GM19099 (cell line): ENCODE measurements around the gene ZDHHC8.

Source experiments
- POLR2A ChIP-seq: IDR thresholded peaks from 3 replicates; pipeline ENCODE4 v1.6.1; 2011; ENCODE audit warnings: low read depth; ENCODE audit not compliant: insufficient read length; ENCODE audit errors: extremely low read depth

Gene ZDHHC8

DNA sequence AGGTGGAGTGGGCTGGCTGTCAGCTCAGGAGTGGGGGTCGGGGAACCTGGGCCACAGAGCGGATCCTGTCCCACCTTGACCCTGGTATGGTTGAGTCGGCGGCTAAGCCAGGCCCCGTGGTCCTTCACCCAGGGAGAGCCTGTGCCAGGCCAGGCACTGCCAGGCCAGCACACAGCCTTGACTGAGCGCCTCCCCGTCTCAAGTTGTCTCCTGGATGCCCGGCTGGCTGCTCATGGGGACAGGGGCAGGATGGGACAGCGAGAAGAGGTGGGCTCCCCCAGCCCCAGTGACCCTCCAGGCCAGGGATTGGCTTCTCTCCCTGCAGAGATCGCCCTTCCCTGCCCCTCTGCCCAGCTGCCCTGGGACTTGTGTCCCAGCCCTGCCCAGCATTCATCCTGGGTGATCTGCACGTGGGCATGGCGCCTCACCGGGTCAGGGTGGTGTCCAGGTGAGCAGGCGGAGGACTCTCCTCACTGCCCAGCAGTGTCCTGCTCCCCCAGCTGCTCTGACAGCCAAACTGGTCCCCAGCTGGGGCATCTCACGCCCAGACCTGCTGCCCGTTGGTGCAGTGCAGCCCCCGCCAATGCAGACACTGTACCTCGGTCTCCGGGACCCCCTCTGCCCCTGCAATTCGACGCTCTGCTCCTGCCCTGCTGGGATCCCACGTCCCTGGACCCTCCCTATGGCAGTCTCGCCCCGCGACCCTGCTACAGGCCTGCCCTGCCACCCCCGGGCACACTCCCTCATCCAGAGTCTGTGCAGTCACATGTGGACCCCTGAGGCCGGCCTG lies 48.0 kb downstream of the ZDHHC8 start:
- TF ChIP-seq POLR2A: no peak

DNA sequence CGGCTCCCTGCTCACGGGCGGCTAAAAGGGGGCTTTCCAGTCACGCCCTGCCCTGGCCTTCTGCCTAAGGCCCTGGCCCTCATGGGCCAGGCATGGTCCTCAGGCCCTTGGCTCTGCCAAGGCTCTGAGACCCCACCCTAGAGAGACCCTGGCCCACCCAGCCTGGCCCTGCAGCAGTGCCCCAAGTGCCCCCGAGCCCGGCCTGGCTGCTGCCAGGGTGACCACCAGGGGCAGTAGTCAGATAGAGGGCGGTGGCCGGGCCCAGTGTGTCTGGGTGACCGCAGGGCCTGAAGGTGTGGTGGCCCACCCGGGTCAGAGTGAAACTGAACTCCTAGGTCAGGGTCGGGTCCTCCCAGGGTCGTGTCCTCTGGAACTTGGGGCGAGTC lies 48.6 kb downstream of the ZDHHC8 start:
- no peak for TF ChIP-seq POLR2A

DNA sequence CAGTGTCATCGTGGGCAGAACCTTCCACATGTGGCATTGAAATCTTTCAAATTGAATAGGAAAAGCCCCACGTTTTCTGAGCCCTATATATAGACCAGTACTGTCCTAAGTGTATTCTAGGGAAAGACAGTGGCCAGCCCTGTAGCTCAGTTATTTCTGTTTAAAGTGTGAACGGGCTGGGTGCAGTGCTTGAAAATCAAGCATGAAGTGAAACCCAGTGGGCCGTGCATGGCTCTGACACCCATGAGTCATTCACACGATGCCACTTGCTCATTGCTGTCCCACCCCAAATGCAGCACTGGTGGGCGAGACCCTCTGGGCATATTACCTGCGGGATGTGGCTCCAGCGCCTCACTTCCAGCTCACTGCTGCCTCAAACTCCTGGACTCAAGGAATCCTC lies 49.0 kb downstream of the ZDHHC8 start:
- no peak for TF ChIP-seq POLR2A

DNA sequence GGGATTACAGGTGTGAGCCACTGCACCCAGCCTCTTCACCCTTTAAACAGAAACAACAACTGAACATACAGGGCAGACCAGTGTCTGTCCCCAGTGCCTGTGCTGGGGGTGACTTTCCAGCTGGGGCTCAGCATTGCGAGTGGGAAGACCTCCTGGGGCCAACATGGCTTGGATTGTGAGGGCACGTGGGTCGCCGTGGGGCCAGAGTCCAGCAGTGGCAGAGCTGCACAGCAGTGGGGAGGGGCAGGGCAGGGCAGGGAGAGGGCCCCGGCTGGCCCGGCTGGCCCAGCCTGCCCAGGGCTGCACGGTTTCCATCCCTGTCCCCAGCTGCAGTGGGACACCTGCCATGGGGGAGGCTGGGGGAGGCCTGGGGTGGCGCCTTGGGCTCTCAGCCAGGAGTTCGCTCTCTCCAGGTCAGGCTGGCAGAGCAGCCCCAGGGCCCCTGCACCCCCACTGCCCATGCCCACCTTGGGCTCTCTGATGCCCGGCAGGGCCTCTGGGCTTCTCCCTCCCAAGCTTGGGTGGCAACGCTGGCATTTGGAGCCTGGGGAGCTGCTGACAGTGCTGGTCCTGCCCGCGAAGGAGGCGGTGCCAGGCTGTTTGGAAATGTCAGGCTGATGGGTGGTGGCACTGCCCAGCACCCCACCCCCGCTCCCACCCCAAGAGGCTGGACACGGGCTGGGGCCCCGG lies 49.7 kb downstream of the ZDHHC8 start:
- TF ChIP-seq POLR2A: no peak

DNA sequence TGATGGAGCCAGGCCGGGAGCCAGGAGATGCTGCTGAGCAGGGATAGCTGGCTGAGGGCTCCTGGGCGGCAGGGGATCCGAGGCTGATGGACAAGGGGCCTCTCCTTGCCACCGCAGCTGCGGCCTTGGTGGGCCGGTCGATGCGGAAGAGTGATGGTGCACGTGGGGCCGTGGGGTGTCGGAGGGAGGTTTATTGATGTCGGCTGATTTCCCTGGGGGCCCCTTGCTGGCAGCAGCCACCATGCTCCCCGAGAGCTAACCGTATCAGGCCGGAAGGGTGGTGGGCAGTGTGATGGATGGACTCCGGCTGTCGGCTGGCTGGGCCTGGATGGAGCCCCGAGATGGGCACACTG lies 50.3 kb downstream of the ZDHHC8 start:
- no peak for TF ChIP-seq POLR2A

DNA sequence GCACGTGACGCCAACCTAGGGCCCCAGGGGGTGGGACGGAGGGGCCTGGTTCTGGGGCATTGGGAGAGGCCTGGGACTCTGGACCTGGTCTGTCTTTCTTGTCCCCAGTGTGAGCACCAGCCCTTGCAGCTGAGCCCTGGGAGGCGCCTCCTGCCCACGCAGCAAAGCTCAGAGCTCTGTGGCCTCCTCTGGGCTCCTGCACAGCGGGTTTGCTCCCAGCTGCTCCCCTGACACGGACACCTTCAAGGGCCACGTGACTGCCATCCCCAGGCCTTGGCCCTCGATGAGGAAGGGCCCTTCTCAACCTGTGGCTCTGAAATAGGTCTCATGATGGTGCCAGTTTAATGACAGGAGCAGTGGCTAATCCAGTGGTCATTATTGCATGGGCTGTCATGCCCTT lies 50.8 kb downstream of the ZDHHC8 start:
- TF ChIP-seq POLR2A: no peak

DNA sequence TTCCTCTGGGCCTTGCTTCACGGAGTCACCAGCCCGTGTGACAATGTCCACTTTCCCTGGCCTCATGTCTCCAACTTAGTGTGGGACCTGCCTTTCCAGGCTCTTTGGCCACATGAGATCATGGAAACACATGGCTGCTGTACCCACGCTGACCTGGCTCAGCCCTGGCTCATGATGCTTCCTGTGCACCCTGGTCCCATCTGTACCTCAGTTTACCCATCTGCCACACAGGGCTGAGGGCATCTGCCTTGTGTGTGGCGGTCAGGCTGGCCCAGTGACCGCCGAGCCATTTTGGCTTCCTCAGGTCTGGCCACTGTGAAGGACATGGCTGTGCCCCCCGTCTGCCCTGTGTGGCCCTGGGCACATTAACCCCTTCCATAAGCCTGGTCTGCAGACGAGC lies 51.5 kb downstream of the ZDHHC8 start:
- no peak for TF ChIP-seq POLR2A

DNA sequence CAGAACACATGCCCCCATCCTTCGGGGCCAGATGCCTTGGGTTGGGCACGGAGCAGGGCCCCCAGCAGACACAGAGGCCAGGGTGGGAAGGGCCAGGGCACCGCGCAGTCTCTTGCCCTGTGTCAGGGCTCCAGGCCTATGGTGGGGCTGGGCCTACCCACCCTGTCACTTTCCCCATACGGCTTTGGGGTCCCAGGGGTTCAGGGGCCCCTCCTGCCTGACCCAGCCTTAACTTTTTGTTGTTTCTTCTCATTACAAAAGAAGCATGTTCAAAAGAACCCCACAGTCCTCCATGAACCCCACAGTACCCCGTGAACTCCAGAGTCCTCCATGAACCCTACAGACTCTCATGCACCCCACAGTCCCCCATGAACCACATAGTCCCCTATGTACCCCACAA lies 52.2 kb downstream of the ZDHHC8 start:
- no peak for TF ChIP-seq POLR2A

DNA sequence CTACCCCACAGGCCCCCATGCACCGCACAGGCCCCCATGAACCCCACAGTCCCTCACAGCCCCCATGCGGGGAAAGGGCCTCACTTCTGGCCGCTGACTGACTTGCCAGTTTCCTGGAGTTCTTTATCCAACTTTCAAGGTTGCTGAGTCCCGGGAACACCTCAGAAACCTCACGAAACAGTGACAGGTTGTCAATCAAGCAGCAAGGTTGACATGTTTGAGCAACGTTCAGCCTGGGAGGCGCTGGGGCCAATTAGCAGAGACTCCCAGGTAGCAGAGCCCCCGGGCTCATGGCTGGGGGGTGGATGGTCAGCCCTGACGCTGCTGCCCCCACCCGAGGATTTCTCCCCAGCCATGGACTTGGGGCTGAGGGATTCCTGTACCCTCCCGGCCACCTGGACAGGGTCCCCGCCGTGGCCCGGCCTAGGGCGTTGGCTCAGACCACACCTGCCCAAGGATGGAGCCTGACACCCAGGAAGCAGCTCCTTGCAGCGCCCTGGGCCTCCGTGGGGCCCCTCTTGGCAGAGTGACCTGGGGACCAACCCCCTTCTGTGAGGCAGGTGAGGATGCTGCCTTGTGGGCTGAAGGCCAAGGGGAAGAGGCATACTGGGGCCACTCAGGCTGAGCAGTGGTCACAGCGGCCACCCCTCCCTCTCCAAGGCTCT lies 53.0 kb downstream of the ZDHHC8 start:
- no peak for TF ChIP-seq POLR2A

DNA sequence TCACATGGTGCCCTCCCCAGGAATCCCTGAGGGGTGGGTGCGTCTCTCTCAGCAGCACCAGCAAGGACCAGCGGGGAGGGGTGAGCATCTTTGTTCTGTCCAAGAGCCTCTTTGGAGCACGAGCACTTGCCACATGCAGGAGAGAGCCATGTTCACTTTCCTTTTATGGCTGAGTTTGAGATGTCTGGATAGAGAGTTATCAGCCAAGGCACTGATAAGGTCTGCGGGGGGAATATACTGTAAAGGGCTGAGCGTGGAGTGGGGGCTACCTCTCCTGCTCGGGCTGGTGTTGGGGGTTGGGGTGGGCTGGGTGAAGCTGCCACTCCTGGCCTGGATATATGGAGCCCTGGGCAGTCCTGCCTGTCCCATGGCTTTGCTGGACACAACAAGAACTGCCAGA lies 54.1 kb downstream of the ZDHHC8 start:
- no peak for TF ChIP-seq POLR2A

DNA sequence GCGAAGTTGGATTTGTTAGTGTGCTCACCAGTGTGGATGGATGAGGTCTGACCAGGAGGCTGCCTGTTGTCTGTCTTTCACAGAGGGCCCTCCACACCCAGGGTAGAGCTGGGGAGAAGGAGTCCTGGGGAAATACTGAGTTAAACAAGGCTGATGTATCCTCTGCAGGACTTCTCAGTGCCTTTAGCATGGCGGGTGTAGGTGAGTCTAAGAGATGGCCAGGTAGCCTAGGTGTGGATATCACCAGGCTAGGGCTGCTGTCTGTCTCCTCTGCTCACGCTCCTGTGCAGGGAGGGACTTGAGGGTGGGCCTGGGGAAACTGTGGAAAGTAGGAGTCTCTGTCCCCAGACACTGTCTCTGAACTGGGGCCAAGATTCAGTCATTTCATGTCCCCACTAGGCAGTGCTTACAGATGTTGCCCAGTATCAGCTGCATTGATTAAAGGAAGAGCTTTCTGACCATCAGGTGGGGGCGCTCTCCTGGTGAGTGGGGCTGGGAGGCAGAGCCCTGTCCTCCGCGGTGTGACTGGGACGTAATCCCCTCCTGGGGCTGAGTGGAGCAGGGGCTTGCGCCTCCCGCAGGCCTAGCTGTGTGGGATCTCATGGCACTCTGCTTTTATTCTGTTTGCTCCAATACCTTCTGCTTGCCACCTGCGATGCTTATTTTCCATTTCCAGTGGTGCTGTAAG lies 54.7 kb downstream of the ZDHHC8 start:
- TF ChIP-seq POLR2A: no peak

DNA sequence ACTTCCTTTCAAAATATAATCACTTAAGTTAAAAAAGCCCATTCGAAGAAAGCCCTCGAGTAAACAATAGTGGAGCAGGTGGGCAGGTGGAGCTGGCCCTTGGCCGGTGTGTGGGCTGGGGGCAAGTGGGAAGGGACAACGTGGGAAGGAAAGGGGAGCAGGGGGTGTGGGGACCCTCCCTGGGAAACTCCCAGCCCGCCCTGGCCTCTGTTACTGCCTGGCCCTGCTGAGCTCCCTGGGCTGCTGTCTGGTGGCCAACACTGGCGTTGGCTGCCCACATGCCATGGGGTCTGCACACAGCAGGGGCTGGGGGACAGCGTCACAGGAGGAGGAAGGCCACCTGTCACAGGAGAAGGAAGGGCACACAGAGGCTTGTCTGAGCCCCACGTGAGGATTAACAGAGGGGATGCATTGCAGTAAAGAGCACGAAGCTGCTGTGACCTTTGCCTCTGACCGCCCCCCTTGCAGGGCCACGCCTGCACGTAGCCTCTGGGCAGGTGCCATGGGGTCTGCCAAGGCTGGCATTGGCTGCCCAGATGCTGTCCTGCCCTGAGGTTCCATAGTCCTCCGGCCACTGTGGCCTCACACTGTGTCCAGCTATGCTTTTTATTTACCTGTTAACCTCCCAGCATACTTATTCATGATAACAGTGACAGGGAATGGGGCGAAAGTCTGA lies 55.4 kb downstream of the ZDHHC8 start:
- TF ChIP-seq POLR2A: no peak

DNA sequence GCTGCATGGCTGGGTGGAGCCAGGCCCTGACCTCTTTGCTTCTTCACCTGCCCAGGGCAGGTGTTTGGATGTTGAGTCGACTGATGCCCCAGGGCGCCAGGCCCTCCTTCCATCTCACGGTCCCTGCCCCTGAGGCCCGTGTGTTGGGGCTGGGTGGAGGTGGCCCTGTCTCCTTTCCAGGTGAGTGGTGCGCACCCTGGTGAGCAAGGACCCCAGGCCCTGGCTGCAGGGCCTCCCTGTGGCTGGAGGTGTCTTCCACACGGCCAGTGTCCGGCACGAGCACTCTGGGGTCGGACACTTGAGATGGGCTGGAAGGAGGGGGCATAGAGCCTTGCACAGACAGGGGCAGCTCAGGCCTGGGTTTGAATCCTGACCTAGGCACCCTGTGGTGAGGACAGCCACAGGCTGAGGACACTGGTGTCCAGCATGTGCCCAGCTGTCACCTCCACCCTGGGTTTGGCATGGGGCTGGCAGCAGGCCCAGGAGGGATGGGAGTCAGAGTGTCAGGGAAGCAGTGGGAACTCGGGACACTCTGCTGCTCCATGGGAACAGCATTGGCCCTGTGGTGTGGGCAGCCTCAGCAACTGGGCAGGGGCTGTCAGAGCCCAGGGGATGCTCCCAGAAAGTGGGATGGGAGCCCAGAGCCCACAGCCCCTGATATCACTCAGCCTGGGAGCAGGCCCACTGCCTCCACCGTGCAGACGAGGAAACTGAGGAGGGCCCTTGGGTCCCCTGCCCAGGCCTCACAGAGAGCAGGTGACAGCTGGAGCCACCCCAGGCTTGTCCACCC lies 56.4 kb downstream of the ZDHHC8 start:
- no peak for TF ChIP-seq POLR2A

DNA sequence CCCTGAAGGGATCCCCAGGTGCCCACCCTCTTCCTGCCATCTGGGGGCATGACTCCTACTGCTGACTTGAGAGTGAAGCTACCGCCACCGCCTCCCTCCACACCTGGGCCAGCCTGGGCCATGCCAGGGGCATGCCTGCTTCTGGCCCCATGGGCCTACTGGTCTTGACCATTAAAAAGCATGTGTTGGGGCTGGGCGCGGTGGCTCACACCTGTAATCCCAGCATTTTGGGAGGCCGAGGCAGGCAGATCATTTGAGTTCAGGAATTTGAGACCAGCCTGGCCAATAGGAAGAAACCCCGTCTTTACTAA lies 56.9 kb downstream of the ZDHHC8 start:
- TF ChIP-seq POLR2A: no peak
